HepG2 (cell line): ENCODE data around the gene CTNND2. TPM values are rescaled to one million over a fixed set of nuclear protein-coding genes. Genes with fewer than 3 reads are reported as not detected.

Experiments used
- ATAC-seq: fragments of 200-7000 bp; cut with Tn5 transposase; 3 replicates; pipeline ENCODE4 v1.9.1; 2020; ENCODE audit warnings: mild to moderate bottlenecking, moderate library complexity
- BruUV-seq: library from RNA; stranded (reverse); fragments of 400-500 nt; replicated peaks from 2 replicates; lab custom pipeline; 2021; lab: Mats Ljungman, UMichigan
- CTCF ChIA-PET: fragments of 300-600 bp; formaldehyde crosslinking; extraction: SDS; loops from one replicate; lab custom pipeline; 2021; ENCODE audit warnings: low total read pairs, inconsistent platforms, low intra/inter-chr PET ratio; lab: Yijun Ruan, JAX
- POLR2A ChIA-PET: fragments of 350-600 bp; sonication (Branson Sonifier 250); formaldehyde crosslinking; loops from one replicate; lab custom pipeline; 2020; ENCODE audit warnings: antibody characterized with exemption, inconsistent platforms; lab: Yijun Ruan, JAX
- DNase-seq: peaks from one replicate; pipeline ENCODE4 v3.0.0-alpha.2; 2015; ENCODE audit warnings: low spot score
- FAIRE-seq: peaks from 3 replicates; lab custom pipeline; 2011; peaks lifted over from hg19 to GRCh38; lab: Jason Lieb, UNC
- H2AFZ ChIP-seq: one replicate; pipeline ENCODE4 v1.6.1; 2011; ENCODE audit warnings: low read length, inconsistent platforms
- H3K27ac ChIP-seq: fragments of 300-600 bp; 3 replicates; pipeline ENCODE4 v1.8.0; 2011; ENCODE audit warnings: mixed run types, mild to moderate bottlenecking, mixed read lengths, low read length, inconsistent platforms; ENCODE audit not compliant: insufficient read depth; ENCODE audit errors: extremely low read length
- H3K27me3 ChIP-seq, 2 experiments: fragments of 200-600 bp in 1 of 2; 2 replicates in 1 of 2; 3 replicates in 1 of 2; pipeline versions ENCODE4 v1.6.0 to v1.8.0; 2011; ENCODE audit warnings: low read length in 2 of 2, mild to moderate bottlenecking in 2 of 2, moderate library complexity in 2 of 2, inconsistent platforms in 1 of 2; ENCODE audit not compliant: insufficient read depth in 2 of 2, control insufficient read depth in 1 of 2
- H3K36me3 ChIP-seq, 2 experiments: fragments of 200-600 bp in 1 of 2; replicated peaks in 1 of 2; 2 replicates in 1 of 2; 3 replicates in 1 of 2; pipeline versions ENCODE4 v1.5.1 to v1.8.0; 2011; ENCODE audit warnings: low read length in 2 of 2, inconsistent platforms in 1 of 2; ENCODE audit not compliant: insufficient read depth in 2 of 2, control insufficient read depth in 1 of 2
- H3K4me1 ChIP-seq: 2 replicates; pipeline ENCODE4 v1.5.1; 2012; ENCODE audit warnings: low read length, inconsistent platforms; ENCODE audit not compliant: insufficient read depth
- H3K4me2 ChIP-seq: 2 replicates; pipeline ENCODE4 v1.6.0; 2011; ENCODE audit warnings: low read depth, low read length, inconsistent platforms
- H3K4me3 ChIP-seq, 3 experiments: fragments of 200-600 bp in 1 of 3; sonication (generic), shearing (Covaris generic) in 1 of 3; replicated peaks in 1 of 3; 2 replicates each; pipeline ENCODE4 v1.5.1; 2011 to 2016; ENCODE audit warnings: low read length in 3 of 3, inconsistent platforms in 2 of 3, low read depth in 2 of 3, mild to moderate bottlenecking in 2 of 3, control low read depth in 1 of 3, mixed read lengths in 1 of 3; ENCODE audit not compliant: insufficient read depth in 1 of 3
- H3K79me2 ChIP-seq: one replicate; pipeline ENCODE4 v1.6.1; 2011; ENCODE audit warnings: low read length, inconsistent platforms; ENCODE audit not compliant: insufficient read depth
- H3K9ac ChIP-seq: 2 replicates; pipeline ENCODE4 v1.6.0; 2011; ENCODE audit warnings: mild to moderate bottlenecking, low read depth, low read length, inconsistent platforms; ENCODE audit not compliant: insufficient read depth
- H3K9me3 ChIP-seq: 2 replicates; pipeline ENCODE4 v1.5.1; 2012; ENCODE audit warnings: mild to moderate bottlenecking, low read length
- H4K20me1 ChIP-seq: 2 replicates; pipeline ENCODE4 v1.6.0; 2011; ENCODE audit warnings: inconsistent platforms, mild to moderate bottlenecking, low read length, moderate library complexity; ENCODE audit not compliant: insufficient read depth
- FOXM1 ChIP-seq: sonication (generic); formaldehyde crosslinking; IDR thresholded peaks from 2 replicates; pipeline ENCODE4 v1.5.0; 2020; ENCODE audit warnings: missing genetic modification reagents
- HIC2 ChIP-seq: sonication (generic); formaldehyde crosslinking; IDR thresholded peaks from 2 replicates; pipeline ENCODE4 v1.9.0; 2022; ENCODE audit warnings: low read depth, missing genetic modification reagents
- HNRNPLL ChIP-seq: fragments of 200-400 bp; formaldehyde crosslinking; IDR thresholded peaks from 2 replicates; pipeline ENCODE4 v1.6.1; 2017; ENCODE audit warnings: mild to moderate bottlenecking, low read depth, low read length; ENCODE audit not compliant: poor library complexity, severe bottlenecking
- HNRNPUL1 ChIP-seq: fragments of 200-400 bp; formaldehyde crosslinking; IDR thresholded peaks from 2 replicates; pipeline ENCODE4 v1.6.1; 2017; ENCODE audit warnings: low read depth, mild to moderate bottlenecking, low read length, moderate library complexity
- HOXA9 ChIP-seq: sonication (generic); formaldehyde crosslinking; IDR thresholded peaks from 2 replicates; pipeline ENCODE4 v1.8.1; 2022; ENCODE audit warnings: missing genetic modification reagents, mild to moderate bottlenecking, moderate library complexity, borderline replicate concordance
- MED8 ChIP-seq: sonication (generic); formaldehyde crosslinking; IDR thresholded peaks from 2 replicates; pipeline ENCODE4 v1.8.1; 2023; ENCODE audit warnings: mild to moderate bottlenecking, missing genetic modification reagents; ENCODE audit not compliant: insufficient replicate concordance
- MLLT10 ChIP-seq: sonication (generic); formaldehyde crosslinking; IDR thresholded peaks from 2 replicates; pipeline ENCODE4 v1.4.0; 2020; ENCODE audit warnings: missing genetic modification reagents
- MXD3 ChIP-seq: IDR thresholded peaks from 2 replicates; pipeline ENCODE4 v1.6.1; 2016; ENCODE audit warnings: mild to moderate bottlenecking, missing biosample characterization, missing genetic modification reagents
- PHF5A ChIP-seq: IDR thresholded peaks from one replicate; pipeline ENCODE4 v1.6.1; 2018; ENCODE audit warnings: low read depth, missing genetic modification reagents; ENCODE audit not compliant: unreplicated experiment
- POLR2A ChIP-seq, 2 experiments: IDR thresholded peaks; 2 replicates each; pipeline ENCODE4 v1.6.1; 2011; ENCODE audit warnings: low read depth in 2 of 2, low read length in 2 of 2, mild to moderate bottlenecking in 1 of 2, moderate library complexity in 1 of 2; ENCODE audit not compliant: insufficient read depth in 1 of 2
- POLR2AphosphoS2 ChIP-seq: IDR thresholded peaks from 2 replicates; pipeline ENCODE4 v1.6.1; 2011; ENCODE audit warnings: low read depth, low read length, improper control_type of control experiment
- RBM22 ChIP-seq: fragments of 200-400 bp; formaldehyde crosslinking; optimal IDR thresholded peaks from 2 replicates; pipeline ENCODE3; 2017; ENCODE audit warnings: mild to moderate bottlenecking, low read length, moderate library complexity
- ZMYM2 ChIP-seq: sonication (generic); formaldehyde crosslinking; IDR thresholded peaks from 2 replicates; pipeline ENCODE4 v1.8.0; 2022; ENCODE audit warnings: mild to moderate bottlenecking, missing genetic modification reagents
- ZNF652 ChIP-seq: IDR thresholded peaks from 2 replicates; pipeline ENCODE4 v1.6.1; 2016; ENCODE audit warnings: low read depth, borderline replicate concordance
- ZNF720 ChIP-seq: sonication (generic); formaldehyde crosslinking; IDR thresholded peaks from 2 replicates; pipeline ENCODE4 v1.4.0; 2020; ENCODE audit warnings: missing genetic modification reagents
- ZNF780A ChIP-seq: sonication (generic); formaldehyde crosslinking; IDR thresholded peaks from 2 replicates; pipeline ENCODE4 v1.8.0; 2022; ENCODE audit warnings: mild to moderate bottlenecking, missing genetic modification reagents, moderate library complexity
- WGBS: methylation state at CpG from one replicate; pipeline ENCODE4 v1.1.6; 2017; ENCODE audit warnings: low lambda C conversion rate; 5-methylcytosine and 5-hydroxymethylcytosine counted together
- in situ Hi-C: cut with HindIII; loops from 2 replicates; pipeline ENCODE4 v1.10.0; 2017; ENCODE audit warnings: low pct_unique_long_range_greater_than_20kb; ENCODE audit not compliant: extremely low pct_ligation_motif_present
- intact Hi-C: fragments of 100-400 bp; cut with micrococcal nuclease; formaldehyde crosslinking; loops from one replicate; pipeline ENCODE4 v1.10.0; 2022; ENCODE audit not compliant: unreplicated experiment
- polyA plus RNA-seq, 8 experiments: library from polyadenylated mRNA; depleted of rRNA in 3 of 8; stranded (reverse) in 7 of 8; unstranded in 1 of 8; fragments of >200 nt; fragmentation: Illumina TruSeq in 4 of 8; extraction: Trizol in 4 of 8; gene quantifications; 2 replicates each; pipeline versions ENCODE4 v1.2.1 to v1.2.3, GENCODE V29; 2011 to 2016; ENCODE audit warnings: low read depth in 4 of 8, missing spikeins in 1 of 8, mixed read lengths in 1 of 8; ENCODE audit not compliant: insufficient read depth in 1 of 8
- total RNA-seq, 5 experiments: library from RNA; depleted of rRNA; stranded (reverse); fragments of >200 nt; fragmentation: Illumina TruSeq; extraction: Trizol; gene quantifications; 2 replicates each; pipeline ENCODE4 v1.2.3, GENCODE V29; 2016; ENCODE audit warnings: low read depth in 1 of 5

CTNND2 gene
- total and polyA plus RNA-seq, 2 of the 13 experiments (the other 11 are each of a cell fraction or from before 2014, with no cell fraction given), result not detected

- 17% methylated on average over 2 of the region's 2 CpGs for WGBS
- no peaks in the 10 kb centered on the region for H3K9me3 ChIP-seq
- FAIRE-seq (no peak), ATAC-seq (no peak), DNase-seq (no peak)
- in situ Hi-C loops, result no loop called here
- H2AFZ ChIP-seq, result no peak overlapping the region
- CTCF ChIA-PET, result no interaction called here
- no peak overlapping the region for H3K4me3 ChIP-seq
- no peak overlapping the region for H3K4me2 ChIP-seq
- no peaks in the 10 kb centered on the region for H3K36me3 ChIP-seq
- no peaks in the 10 kb centered on the region for H3K4me1 ChIP-seq
- no peak overlapping the region for H3K9ac ChIP-seq
- peaks cover 0 to 4% of the 10 kb centered on the region in 2 experiments; a peak in 2 of 5 replicates for H3K27me3 ChIP-seq
- BruUV-seq, result no TSS peak
- H4K20me1 ChIP-seq, result no peaks in the 10 kb centered on the region
- intact Hi-C loops, result no loop called here
- no peak overlapping the region for H3K27ac ChIP-seq
- POLR2A ChIA-PET, result no interaction called here
- no peak for TF ChIP-seq FOXM1 (CRISPR knock-in tag)
- TF ChIP-seq HNRNPUL1, result no peak
- TF ChIP-seq ZNF720 (CRISPR knock-in tag), result no peak
- TF ChIP-seq POLR2AphosphoS2, result no peak
- no peak for TF ChIP-seq ZNF652 (CRISPR knock-in tag)
- TF ChIP-seq POLR2A (IDR thresholded peaks at IDR 0.05; ENCODE audit: insufficient read depth in 1 of 2, low read depth in 2 of 2, low read length in 2 of 2), result no peak
- TF ChIP-seq MED8 (CRISPR knock-in tag), result no peak
- no peak for TF ChIP-seq HOXA9 (CRISPR knock-in tag)
- TF ChIP-seq RBM22, result no peak
- TF ChIP-seq ZNF780A, result no peak
- no peak for TF ChIP-seq MLLT10 (CRISPR knock-in tag)
- TF ChIP-seq HIC2 (CRISPR knock-in tag), result no peak
- no peak for TF ChIP-seq MXD3
- TF ChIP-seq ZMYM2, result no peak
- no peak for TF ChIP-seq PHF5A (CRISPR knock-in tag)
- no peak for TF ChIP-seq HNRNPLL
- H3K79me2 ChIP-seq, result no peaks in the 10 kb centered on the region
Measured at GRCh38 chr5:11000515-11001353, 903.5 kb downstream of the CTNND2 start.
